GM23338 (cell line): ENCODE data around the gene ODAD4. TPM values are rescaled to one million over a fixed set of nuclear protein-coding genes. Genes with fewer than 3 reads are reported as not detected.

Experiments used
- ATAC-seq: fragments of 200-7000 bp; cut with Tn5 transposase; 3 replicates; pipeline ENCODE4 v1.9.1; 2020
- DNase-seq: peaks from one replicate; pipeline ENCODE4 v3.0.0-alpha.2; 2015; ENCODE audit warnings: low spot score
- H2AFZ ChIP-seq: fragments of 200-600 bp; sonication (generic); 2 replicates; pipeline ENCODE4 v1.8.0; 2016; ENCODE audit warnings: antibody characterized with exemption, mild to moderate bottlenecking, moderate library complexity
- H3F3A ChIP-seq: fragments of 200-600 bp; sonication (generic); replicated peaks from 2 replicates; pipeline ENCODE4 v1.8.0; 2017; ENCODE audit warnings: antibody characterized with exemption, mixed run types, low read depth
- H3K27ac ChIP-seq: fragments of 200-600 bp; sonication (generic); 2 replicates; pipeline ENCODE4 v1.6.1; 2016; ENCODE audit warnings: low read depth
- H3K27me3 ChIP-seq: fragments of 200-600 bp; sonication (generic); 2 replicates; pipeline ENCODE4 v1.8.0; 2016; ENCODE audit warnings: mild to moderate bottlenecking, mixed run types, moderate library complexity; ENCODE audit not compliant: insufficient read depth
- H3K36me3 ChIP-seq: fragments of 200-600 bp; sonication (generic); 2 replicates; pipeline ENCODE4 v1.8.0; 2016; ENCODE audit warnings: mild to moderate bottlenecking; ENCODE audit not compliant: insufficient read depth
- H3K4me1 ChIP-seq: fragments of 200-600 bp; sonication (generic); 2 replicates; pipeline ENCODE4 v1.8.0; 2016; ENCODE audit warnings: mild to moderate bottlenecking, moderate library complexity; ENCODE audit not compliant: insufficient read depth
- H3K4me2 ChIP-seq: fragments of 200-600 bp; sonication (generic); 2 replicates; pipeline ENCODE4 v1.7.1; 2017; ENCODE audit warnings: mixed run types
- H3K4me3 ChIP-seq: fragments of 200-600 bp; sonication (generic); 2 replicates; pipeline ENCODE4 v1.6.1; 2016; ENCODE audit warnings: mixed run types
- H3K79me2 ChIP-seq: fragments of 200-600 bp; sonication (generic); replicated peaks from 2 replicates; pipeline ENCODE4 v1.8.0; 2017; ENCODE audit warnings: mild to moderate bottlenecking; ENCODE audit not compliant: insufficient read depth
- H3K9me2 ChIP-seq: fragments of 200-600 bp; sonication (generic); 2 replicates; pipeline ENCODE4 v1.8.0; 2017; ENCODE audit not compliant: insufficient read depth
- H4K20me1 ChIP-seq: fragments of 200-600 bp; sonication (generic); replicated peaks from 2 replicates; pipeline ENCODE4 v1.8.0; 2017; ENCODE audit warnings: mild to moderate bottlenecking; ENCODE audit not compliant: insufficient read depth
- H3K27ac Mint-ChIP-seq: 2 replicates; pipeline ENCODE4 v1.8.0; 2020; ENCODE audit warnings: inconsistent platforms, mild to moderate bottlenecking, moderate library complexity, mixed read lengths
- H3K27me3 Mint-ChIP-seq: 3 replicates; pipeline ENCODE4 v1.8.0; 2022; ENCODE audit warnings: low read depth, mild to moderate bottlenecking, moderate library complexity, mixed read lengths, inconsistent platforms; ENCODE audit not compliant: insufficient read depth, poor library complexity
- H3K36me3 Mint-ChIP-seq: 3 replicates; pipeline ENCODE4 v1.8.0; 2021; ENCODE audit warnings: low read depth, mild to moderate bottlenecking, inconsistent platforms, moderate library complexity, mixed read lengths
- H3K4me1 Mint-ChIP-seq: 3 replicates; pipeline ENCODE4 v1.8.0; 2020; ENCODE audit warnings: mild to moderate bottlenecking, inconsistent platforms, mixed read lengths
- H3K4me3 Mint-ChIP-seq: 3 replicates; pipeline ENCODE4 v1.8.0; 2021; ENCODE audit warnings: moderate library complexity, mild to moderate bottlenecking, inconsistent platforms, mixed read lengths
- H3K9me3 Mint-ChIP-seq: 3 replicates; pipeline ENCODE4 v1.8.0; 2020; ENCODE audit warnings: moderate library complexity, mild to moderate bottlenecking, inconsistent platforms, mixed read lengths
- CREB1 ChIP-seq: fragments of 250-450 bp; sonication (Bioruptor Pico); IDR thresholded peaks from 2 replicates; pipeline ENCODE4 v1.5.0; 2020; ENCODE audit warnings: low read depth, mild to moderate bottlenecking, moderate library complexity
- EZH2 ChIP-seq: fragments of 200-600 bp; sonication (generic); IDR thresholded peaks from one replicate; pipeline ENCODE4 v1.8.0; 2017; ENCODE audit warnings: antibody characterized with exemption, mild to moderate bottlenecking, low read depth; ENCODE audit not compliant: unreplicated experiment
- EZH2phosphoT487 ChIP-seq: fragments of 200-600 bp; sonication (generic); IDR thresholded peaks from one replicate; pipeline ENCODE4 v1.8.1; 2018; ENCODE audit warnings: antibody characterized with exemption; ENCODE audit not compliant: unreplicated experiment
- JUNB ChIP-seq: IDR thresholded peaks from one replicate; pipeline ENCODE4 v1.6.1; 2016; ENCODE audit warnings: antibody characterized with exemption; ENCODE audit not compliant: unreplicated experiment
- NANOG ChIP-seq: IDR thresholded peaks from 2 replicates; pipeline ENCODE4 v1.6.1; 2016; ENCODE audit warnings: antibody characterized with exemption, borderline replicate concordance
- POLR2AphosphoS5 ChIP-seq: IDR thresholded peaks from 2 replicates; pipeline ENCODE4 v1.6.1; 2016; ENCODE audit warnings: antibody characterized with exemption, low read depth
- STAT1 ChIP-seq: IDR thresholded peaks from one replicate; pipeline ENCODE4 v1.6.1; 2016; ENCODE audit warnings: antibody characterized with exemption; ENCODE audit not compliant: unreplicated experiment
- ZNF114 ChIP-seq: fragments of 250-450 bp; sonication (Bioruptor Pico); IDR thresholded peaks from 2 replicates; pipeline ENCODE4 v1.5.0; 2020; ENCODE audit warnings: mild to moderate bottlenecking, moderate library complexity
- ZNF331 ChIP-seq: fragments of 250-450 bp; sonication (Bioruptor Pico); IDR thresholded peaks from 2 replicates; pipeline ENCODE4 v1.5.0; 2020; ENCODE audit warnings: low read depth, mild to moderate bottlenecking, moderate library complexity
- polyA plus RNA-seq: library from polyadenylated mRNA; unstranded; fragments of >200 nt; fragmentation: Nextera tagmentation; extraction: Ambion mirVana; gene quantifications from 2 replicates; pipeline ENCODE4 v1.2.1, GENCODE V29; 2016
- total RNA-seq: library from RNA; depleted of rRNA; stranded (reverse); fragments of >200 nt; shearing (Covaris generic); gene quantifications from 2 replicates; pipeline ENCODE4 v1.2.3, GENCODE V29; 2014
- TF ChIP-seq, protein P1 (sequence below), 2 experiments: fragments of 200-600 bp in 1 of 2; sonication (generic) in 1 of 2; conservative IDR thresholded peaks; 2 replicates each; pipeline versions ENCODE4 v1.5.1 to v1.6.1; 2016 to 2017; ENCODE audit warnings: antibody characterized with exemption in 2 of 2, low read depth in 2 of 2, mild to moderate bottlenecking in 2 of 2, moderate library complexity in 1 of 2
- TF ChIP-seq, protein P2 (sequence below): fragments of 250-450 bp; sonication (Bioruptor Pico); IDR thresholded peaks from 2 replicates; pipeline ENCODE4 v1.5.0; 2020; ENCODE audit warnings: mild to moderate bottlenecking, moderate library complexity
- TF ChIP-seq, protein P3 (sequence below): IDR thresholded peaks from one replicate; pipeline ENCODE4 v1.6.1; 2018; ENCODE audit warnings: antibody characterized with exemption; ENCODE audit not compliant: unreplicated experiment
- TF ChIP-seq, protein P4 (sequence below): IDR thresholded peaks from 2 replicates; pipeline ENCODE4 v1.6.1; 2016; ENCODE audit warnings: antibody characterized with exemption

ODAD4 gene
- total and polyA plus RNA-seq, 2 experiments from 2014 or later = 1.7 to 1.8 TPM

DNA sequence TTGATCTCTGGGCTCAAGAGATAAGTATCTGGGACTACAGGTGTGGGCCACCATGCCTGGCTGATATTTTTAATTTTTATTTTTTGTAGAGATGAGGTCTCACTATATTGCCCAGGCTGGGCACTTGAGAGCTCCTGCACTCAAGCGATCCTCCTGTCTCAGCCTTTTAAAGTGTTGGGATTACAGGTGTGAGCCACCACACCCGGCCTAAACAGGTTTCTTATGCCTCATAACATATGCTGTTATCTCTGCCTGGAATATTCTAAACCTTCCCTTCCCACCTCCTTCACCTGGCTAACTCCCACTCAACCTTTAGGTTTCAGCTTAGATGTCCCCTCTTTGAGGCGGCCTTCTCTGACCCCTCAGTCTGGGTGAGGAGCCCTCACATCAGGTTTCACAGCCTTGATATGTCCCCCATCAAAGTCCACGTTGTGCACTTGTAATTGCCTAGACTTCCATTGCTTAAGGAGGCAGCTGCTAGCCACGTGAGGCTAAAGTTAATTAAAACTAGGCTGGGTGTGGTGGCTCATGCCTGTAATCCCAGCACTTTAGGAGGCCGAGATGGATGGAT, 27.5 kb downstream of the ODAD4 start:
- Histone ChIP-seq H3K9me2 (no peaks in the 10 kb centered on the region), H3F3A (peaks cover 10% of the 10 kb centered on the region; the same call in 1 of the 2 replicates), H3K27me3 (no peaks in the 10 kb centered on the region), H3K79me2 (no peaks in the 10 kb centered on the region), H2AFZ (no peak overlapping the region), H3K27ac (no peak overlapping the region), H3K4me3 (0 out of 2 replicates have a peak overlapping the region, but pooled peaks have one; percentile 10), H4K20me1 (no peaks in the 10 kb centered on the region), H3K4me1 (peaks cover 19% of the 10 kb centered on the region), H3K4me2 (peak overlapping the region; percentile 46), H3K36me3 (no peaks in the 10 kb centered on the region)
- peak overlapping the region; percentile 16; the same call in 1 of the 3 replicates for H3K4me3 Mint-ChIP-seq
- peaks cover 10% of the 10 kb centered on the region; the same call in 1 of the 3 replicates for H3K36me3 Mint-ChIP-seq
- H3K9me3 Mint-ChIP-seq = no peaks in the 10 kb centered on the region; the same call in 2 of the 3 replicates
- ATAC-seq (no peak), DNase-seq (no peak)
- no peak for TF ChIP-seq ZNF114 (CRISPR knock-in tag)
- TF ChIP-seq, protein P1, sequence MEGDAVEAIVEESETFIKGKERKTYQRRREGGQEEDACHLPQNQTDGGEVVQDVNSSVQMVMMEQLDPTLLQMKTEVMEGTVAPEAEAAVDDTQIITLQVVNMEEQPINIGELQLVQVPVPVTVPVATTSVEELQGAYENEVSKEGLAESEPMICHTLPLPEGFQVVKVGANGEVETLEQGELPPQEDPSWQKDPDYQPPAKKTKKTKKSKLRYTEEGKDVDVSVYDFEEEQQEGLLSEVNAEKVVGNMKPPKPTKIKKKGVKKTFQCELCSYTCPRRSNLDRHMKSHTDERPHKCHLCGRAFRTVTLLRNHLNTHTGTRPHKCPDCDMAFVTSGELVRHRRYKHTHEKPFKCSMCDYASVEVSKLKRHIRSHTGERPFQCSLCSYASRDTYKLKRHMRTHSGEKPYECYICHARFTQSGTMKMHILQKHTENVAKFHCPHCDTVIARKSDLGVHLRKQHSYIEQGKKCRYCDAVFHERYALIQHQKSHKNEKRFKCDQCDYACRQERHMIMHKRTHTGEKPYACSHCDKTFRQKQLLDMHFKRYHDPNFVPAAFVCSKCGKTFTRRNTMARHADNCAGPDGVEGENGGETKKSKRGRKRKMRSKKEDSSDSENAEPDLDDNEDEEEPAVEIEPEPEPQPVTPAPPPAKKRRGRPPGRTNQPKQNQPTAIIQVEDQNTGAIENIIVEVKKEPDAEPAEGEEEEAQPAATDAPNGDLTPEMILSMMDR (conservative IDR thresholded peaks at IDR 0.05; ENCODE audit: low read depth in 2 of 2) = no peak
- TF ChIP-seq JUNB = no peak
- TF ChIP-seq ZNF331 (CRISPR knock-in tag) = no peak
- no peak for TF ChIP-seq POLR2AphosphoS5
- TF ChIP-seq, protein P2, sequence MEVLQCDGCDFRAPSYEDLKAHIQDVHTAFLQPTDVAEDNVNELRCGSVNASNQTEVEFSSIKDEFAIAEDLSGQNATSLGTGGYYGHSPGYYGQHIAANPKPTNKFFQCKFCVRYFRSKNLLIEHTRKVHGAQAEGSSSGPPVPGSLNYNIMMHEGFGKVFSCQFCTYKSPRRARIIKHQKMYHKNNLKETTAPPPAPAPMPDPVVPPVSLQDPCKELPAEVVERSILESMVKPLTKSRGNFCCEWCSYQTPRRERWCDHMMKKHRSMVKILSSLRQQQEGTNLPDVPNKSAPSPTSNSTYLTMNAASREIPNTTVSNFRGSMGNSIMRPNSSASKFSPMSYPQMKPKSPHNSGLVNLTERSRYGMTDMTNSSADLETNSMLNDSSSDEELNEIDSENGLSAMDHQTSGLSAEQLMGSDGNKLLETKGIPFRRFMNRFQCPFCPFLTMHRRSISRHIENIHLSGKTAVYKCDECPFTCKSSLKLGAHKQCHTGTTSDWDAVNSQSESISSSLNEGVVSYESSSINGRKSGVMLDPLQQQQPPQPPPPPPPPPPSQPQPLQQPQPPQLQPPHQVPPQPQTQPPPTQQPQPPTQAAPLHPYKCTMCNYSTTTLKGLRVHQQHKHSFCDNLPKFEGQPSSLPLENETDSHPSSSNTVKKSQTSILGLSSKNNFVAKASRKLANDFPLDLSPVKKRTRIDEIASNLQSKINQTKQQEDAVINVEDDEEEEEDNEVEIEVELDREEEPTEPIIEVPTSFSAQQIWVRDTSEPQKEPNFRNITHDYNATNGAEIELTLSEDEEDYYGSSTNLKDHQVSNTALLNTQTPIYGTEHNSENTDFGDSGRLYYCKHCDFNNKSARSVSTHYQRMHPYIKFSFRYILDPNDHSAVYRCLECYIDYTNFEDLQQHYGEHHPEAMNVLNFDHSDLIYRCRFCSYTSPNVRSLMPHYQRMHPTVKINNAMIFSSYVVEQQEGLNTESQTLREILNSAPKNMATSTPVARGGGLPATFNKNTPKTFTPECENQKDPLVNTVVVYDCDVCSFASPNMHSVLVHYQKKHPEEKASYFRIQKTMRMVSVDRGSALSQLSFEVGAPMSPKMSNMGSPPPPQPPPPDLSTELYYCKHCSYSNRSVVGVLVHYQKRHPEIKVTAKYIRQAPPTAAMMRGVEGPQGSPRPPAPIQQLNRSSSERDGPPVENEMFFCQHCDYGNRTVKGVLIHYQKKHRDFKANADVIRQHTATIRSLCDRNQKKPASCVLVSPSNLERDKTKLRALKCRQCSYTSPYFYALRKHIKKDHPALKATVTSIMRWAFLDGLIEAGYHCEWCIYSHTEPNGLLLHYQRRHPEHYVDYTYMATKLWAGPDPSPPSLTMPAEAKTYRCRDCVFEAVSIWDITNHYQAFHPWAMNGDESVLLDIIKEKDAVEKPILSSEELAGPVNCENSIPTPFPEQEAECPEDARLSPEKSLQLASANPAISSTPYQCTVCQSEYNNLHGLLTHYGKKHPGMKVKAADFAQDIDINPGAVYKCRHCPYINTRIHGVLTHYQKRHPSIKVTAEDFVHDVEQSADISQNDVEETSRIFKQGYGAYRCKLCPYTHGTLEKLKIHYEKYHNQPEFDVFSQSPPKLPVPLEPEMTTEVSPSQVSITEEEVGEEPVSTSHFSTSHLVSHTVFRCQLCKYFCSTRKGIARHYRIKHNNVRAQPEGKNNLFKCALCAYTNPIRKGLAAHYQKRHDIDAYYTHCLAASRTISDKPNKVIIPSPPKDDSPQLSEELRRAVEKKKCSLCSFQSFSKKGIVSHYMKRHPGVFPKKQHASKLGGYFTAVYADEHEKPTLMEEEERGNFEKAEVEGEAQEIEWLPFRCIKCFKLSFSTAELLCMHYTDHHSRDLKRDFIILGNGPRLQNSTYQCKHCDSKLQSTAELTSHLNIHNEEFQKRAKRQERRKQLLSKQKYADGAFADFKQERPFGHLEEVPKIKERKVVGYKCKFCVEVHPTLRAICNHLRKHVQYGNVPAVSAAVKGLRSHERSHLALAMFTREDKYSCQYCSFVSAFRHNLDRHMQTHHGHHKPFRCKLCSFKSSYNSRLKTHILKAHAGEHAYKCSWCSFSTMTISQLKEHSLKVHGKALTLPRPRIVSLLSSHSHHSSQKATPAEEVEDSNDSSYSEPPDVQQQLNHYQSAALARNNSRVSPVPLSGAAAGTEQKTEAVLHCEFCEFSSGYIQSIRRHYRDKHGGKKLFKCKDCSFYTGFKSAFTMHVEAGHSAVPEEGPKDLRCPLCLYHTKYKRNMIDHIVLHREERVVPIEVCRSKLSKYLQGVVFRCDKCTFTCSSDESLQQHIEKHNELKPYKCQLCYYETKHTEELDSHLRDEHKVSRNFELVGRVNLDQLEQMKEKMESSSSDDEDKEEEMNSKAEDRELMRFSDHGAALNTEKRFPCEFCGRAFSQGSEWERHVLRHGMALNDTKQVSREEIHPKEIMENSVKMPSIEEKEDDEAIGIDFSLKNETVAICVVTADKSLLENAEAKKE = no peak
- TF ChIP-seq NANOG = no peak
- TF ChIP-seq EZH2 = no peak
- no peak for TF ChIP-seq EZH2phosphoT487
- TF ChIP-seq, protein P3, sequence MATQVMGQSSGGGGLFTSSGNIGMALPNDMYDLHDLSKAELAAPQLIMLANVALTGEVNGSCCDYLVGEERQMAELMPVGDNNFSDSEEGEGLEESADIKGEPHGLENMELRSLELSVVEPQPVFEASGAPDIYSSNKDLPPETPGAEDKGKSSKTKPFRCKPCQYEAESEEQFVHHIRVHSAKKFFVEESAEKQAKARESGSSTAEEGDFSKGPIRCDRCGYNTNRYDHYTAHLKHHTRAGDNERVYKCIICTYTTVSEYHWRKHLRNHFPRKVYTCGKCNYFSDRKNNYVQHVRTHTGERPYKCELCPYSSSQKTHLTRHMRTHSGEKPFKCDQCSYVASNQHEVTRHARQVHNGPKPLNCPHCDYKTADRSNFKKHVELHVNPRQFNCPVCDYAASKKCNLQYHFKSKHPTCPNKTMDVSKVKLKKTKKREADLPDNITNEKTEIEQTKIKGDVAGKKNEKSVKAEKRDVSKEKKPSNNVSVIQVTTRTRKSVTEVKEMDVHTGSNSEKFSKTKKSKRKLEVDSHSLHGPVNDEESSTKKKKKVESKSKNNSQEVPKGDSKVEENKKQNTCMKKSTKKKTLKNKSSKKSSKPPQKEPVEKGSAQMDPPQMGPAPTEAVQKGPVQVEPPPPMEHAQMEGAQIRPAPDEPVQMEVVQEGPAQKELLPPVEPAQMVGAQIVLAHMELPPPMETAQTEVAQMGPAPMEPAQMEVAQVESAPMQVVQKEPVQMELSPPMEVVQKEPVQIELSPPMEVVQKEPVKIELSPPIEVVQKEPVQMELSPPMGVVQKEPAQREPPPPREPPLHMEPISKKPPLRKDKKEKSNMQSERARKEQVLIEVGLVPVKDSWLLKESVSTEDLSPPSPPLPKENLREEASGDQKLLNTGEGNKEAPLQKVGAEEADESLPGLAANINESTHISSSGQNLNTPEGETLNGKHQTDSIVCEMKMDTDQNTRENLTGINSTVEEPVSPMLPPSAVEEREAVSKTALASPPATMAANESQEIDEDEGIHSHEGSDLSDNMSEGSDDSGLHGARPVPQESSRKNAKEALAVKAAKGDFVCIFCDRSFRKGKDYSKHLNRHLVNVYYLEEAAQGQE = no peak
- no peak for TF ChIP-seq STAT1
- TF ChIP-seq, protein P4, sequence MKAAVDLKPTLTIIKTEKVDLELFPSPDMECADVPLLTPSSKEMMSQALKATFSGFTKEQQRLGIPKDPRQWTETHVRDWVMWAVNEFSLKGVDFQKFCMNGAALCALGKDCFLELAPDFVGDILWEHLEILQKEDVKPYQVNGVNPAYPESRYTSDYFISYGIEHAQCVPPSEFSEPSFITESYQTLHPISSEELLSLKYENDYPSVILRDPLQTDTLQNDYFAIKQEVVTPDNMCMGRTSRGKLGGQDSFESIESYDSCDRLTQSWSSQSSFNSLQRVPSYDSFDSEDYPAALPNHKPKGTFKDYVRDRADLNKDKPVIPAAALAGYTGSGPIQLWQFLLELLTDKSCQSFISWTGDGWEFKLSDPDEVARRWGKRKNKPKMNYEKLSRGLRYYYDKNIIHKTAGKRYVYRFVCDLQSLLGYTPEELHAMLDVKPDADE = no peak
- TF ChIP-seq CREB1 (CRISPR knock-in tag) = no peak
- H3K27me3 Mint-ChIP-seq = peaks cover 12% of the 10 kb centered on the region
- H3K27ac Mint-ChIP-seq = peak overlapping the region; percentile 68
- H3K4me1 Mint-ChIP-seq = peaks cover 24% of the 10 kb centered on the region
